DOHH2 (cell line): ENCODE results near the gene SCNN1A.
"Not testable (repeated sequence)": the region's sequence is repeated elsewhere in the genome, so short reads cannot be mapped to it uniquely, and the experiment has no call there.

ENCODE experiments used
- H3F3A ChIP-seq: fragments of 200-600 bp; sonication (generic), shearing (Covaris generic); 2 replicates; pipeline ENCODE4 v1.6.0; 2016; ENCODE audit warnings: antibody characterized with exemption, mild to moderate bottlenecking; ENCODE audit not compliant: control insufficient read depth, insufficient read depth
- H3K27ac ChIP-seq: fragments of 200-600 bp; sonication (generic); 2 replicates; pipeline ENCODE4 v1.5.1; 2014; ENCODE audit warnings: low read depth, mild to moderate bottlenecking, low read length, moderate library complexity
- H3K27me3 ChIP-seq: fragments of 200-600 bp; sonication (generic); 2 replicates; pipeline ENCODE4 v1.6.1; 2014; ENCODE audit warnings: mild to moderate bottlenecking, low read length, mixed read lengths; ENCODE audit not compliant: control insufficient read depth
- H3K36me3 ChIP-seq: fragments of 200-600 bp; sonication (generic); 2 replicates; pipeline ENCODE4 v1.6.1; 2014; ENCODE audit warnings: mild to moderate bottlenecking, low read length, moderate library complexity, mixed read lengths; ENCODE audit not compliant: control insufficient read depth
- H3K4me1 ChIP-seq: fragments of 200-600 bp; sonication (generic); 2 replicates; pipeline ENCODE4 v1.6.1; 2014; ENCODE audit warnings: mild to moderate bottlenecking, low read length, mixed read lengths; ENCODE audit not compliant: control insufficient read depth
- H3K4me2 ChIP-seq: fragments of 200-600 bp; sonication (generic); 2 replicates; pipeline ENCODE4 v1.6.0; 2014; ENCODE audit warnings: mild to moderate bottlenecking, low read length, moderate library complexity
- H3K4me3 ChIP-seq: fragments of 200-600 bp; sonication (generic); 2 replicates; pipeline ENCODE4 v1.5.1; 2014; ENCODE audit warnings: mild to moderate bottlenecking, low read length, mixed read lengths
- H3K79me2 ChIP-seq: fragments of 200-600 bp; sonication (generic); 2 replicates; pipeline ENCODE4 v1.6.1; 2014; ENCODE audit warnings: mild to moderate bottlenecking, low read length, mixed read lengths; ENCODE audit not compliant: control insufficient read depth
- H3K9me2 ChIP-seq: fragments of 200-600 bp; sonication (generic); replicated peaks from 2 replicates; pipeline ENCODE4 v1.6.1; 2014; ENCODE audit warnings: mild to moderate bottlenecking, low read length, mixed read lengths; ENCODE audit not compliant: control insufficient read depth
- H3K9me3 ChIP-seq: fragments of 200-600 bp; sonication (generic); 2 replicates; pipeline ENCODE4 v1.6.1; 2014; ENCODE audit warnings: antibody characterized with exemption, low read length, mixed read lengths; ENCODE audit not compliant: control insufficient read depth, insufficient read depth
- H4K20me1 ChIP-seq: fragments of 200-600 bp; sonication (generic); 2 replicates; pipeline ENCODE4 v1.6.0; 2014; ENCODE audit warnings: low read depth, mild to moderate bottlenecking, antibody characterized with exemption, low read length, moderate library complexity; ENCODE audit not compliant: control insufficient read depth, insufficient read depth
- EZH2phosphoT487 ChIP-seq: fragments of 200-600 bp; sonication (generic); IDR thresholded peaks from 2 replicates; pipeline ENCODE4 v1.6.1; 2017; ENCODE audit warnings: borderline replicate concordance, mild to moderate bottlenecking, antibody characterized with exemption, low read length, moderate library complexity, mixed read lengths
- TF ChIP-seq, protein P1 (sequence below): fragments of 200-600 bp; sonication (generic); IDR thresholded peaks from one replicate; pipeline ENCODE4 v1.5.1; 2014; ENCODE audit warnings: antibody characterized with exemption, mild to moderate bottlenecking, low read depth, low read length; ENCODE audit not compliant: poor library complexity, severe bottlenecking

SCNN1A gene

GRCh38 chr12:6346942-6347341 is 28.4 kb downstream of the SCNN1A start:
- no peak overlapping the region for H3K27ac ChIP-seq
- H3K4me1 ChIP-seq, result peaks cover 48% of the 10 kb centered on the region

DNA sequence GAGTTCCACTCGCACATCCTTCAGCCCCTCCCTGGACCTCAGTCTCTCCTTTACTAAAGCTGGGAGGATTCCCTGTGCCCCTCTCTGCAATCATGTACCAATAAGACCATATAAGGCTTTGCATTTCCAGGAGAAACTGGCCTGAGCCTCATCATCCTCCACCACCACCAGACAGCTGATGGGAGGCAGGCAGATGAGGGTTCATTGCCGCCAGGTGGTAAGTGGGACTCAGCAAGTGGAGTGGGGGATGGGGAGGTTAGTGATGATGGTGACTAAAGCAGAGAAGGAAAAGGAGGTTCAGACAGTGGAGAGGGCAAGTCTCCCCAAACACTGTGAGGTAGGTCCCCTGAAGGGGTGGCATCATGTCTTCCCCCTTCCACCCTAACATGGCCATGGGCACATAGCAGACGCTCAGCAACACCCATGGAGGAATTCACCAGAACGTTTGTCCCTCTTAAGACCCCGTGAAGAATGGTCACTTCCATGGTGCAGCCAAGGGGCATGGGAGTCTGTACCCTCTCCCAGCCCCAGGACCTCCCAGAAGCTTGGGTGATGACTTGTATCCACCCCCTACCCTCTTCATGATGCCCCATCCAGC is 29.0 kb downstream of the SCNN1A start:
- Histone ChIP-seq H3K4me2 (0 out of 2 replicates have a peak overlapping the region, but pooled peaks have one; percentile 15), H3K9me3 (no peaks in the 10 kb centered on the region), H3K36me3 (peaks cover 5% of the 10 kb centered on the region), H3F3A (no peaks in the 10 kb centered on the region), H3K9me2 (no peaks in the 10 kb centered on the region), H3K4me3 (no peak overlapping the region), H3K4me1 (peaks cover 43% of the 10 kb centered on the region), H4K20me1 (no peaks in the 10 kb centered on the region), H3K27ac (no peak overlapping the region), H3K79me2 (peaks cover 10% of the 10 kb centered on the region), H3K27me3 (peaks cover 9% of the 10 kb centered on the region; the same call in 1 of the 2 replicates)
- TF ChIP-seq, protein P1, sequence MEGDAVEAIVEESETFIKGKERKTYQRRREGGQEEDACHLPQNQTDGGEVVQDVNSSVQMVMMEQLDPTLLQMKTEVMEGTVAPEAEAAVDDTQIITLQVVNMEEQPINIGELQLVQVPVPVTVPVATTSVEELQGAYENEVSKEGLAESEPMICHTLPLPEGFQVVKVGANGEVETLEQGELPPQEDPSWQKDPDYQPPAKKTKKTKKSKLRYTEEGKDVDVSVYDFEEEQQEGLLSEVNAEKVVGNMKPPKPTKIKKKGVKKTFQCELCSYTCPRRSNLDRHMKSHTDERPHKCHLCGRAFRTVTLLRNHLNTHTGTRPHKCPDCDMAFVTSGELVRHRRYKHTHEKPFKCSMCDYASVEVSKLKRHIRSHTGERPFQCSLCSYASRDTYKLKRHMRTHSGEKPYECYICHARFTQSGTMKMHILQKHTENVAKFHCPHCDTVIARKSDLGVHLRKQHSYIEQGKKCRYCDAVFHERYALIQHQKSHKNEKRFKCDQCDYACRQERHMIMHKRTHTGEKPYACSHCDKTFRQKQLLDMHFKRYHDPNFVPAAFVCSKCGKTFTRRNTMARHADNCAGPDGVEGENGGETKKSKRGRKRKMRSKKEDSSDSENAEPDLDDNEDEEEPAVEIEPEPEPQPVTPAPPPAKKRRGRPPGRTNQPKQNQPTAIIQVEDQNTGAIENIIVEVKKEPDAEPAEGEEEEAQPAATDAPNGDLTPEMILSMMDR, result no peak
- no peak for TF ChIP-seq EZH2phosphoT487

More at GRCh38 chr12:6346942-6347341, 28.4 kb downstream of the SCNN1A start:
- no peaks in the 10 kb centered on the region for H3K9me2 ChIP-seq
- peaks cover 4% of the 10 kb centered on the region for H3K79me2 ChIP-seq
- peaks cover under 1% of the 10 kb centered on the region; the same call in 1 of the 2 replicates for H3F3A ChIP-seq
- H3K27me3 ChIP-seq, result peaks cover 9% of the 10 kb centered on the region; the same call in 1 of the 2 replicates
- no peaks in the 10 kb centered on the region for H3K36me3 ChIP-seq
- no peaks in the 10 kb centered on the region for H3K9me3 ChIP-seq
- H3K4me2 ChIP-seq, result no peak overlapping the region
- TF ChIP-seq, protein P1, result no peak
- TF ChIP-seq EZH2phosphoT487, result no peak
- no peaks in the 10 kb centered on the region for H4K20me1 ChIP-seq
- no peak overlapping the region for H3K4me3 ChIP-seq

DNA sequence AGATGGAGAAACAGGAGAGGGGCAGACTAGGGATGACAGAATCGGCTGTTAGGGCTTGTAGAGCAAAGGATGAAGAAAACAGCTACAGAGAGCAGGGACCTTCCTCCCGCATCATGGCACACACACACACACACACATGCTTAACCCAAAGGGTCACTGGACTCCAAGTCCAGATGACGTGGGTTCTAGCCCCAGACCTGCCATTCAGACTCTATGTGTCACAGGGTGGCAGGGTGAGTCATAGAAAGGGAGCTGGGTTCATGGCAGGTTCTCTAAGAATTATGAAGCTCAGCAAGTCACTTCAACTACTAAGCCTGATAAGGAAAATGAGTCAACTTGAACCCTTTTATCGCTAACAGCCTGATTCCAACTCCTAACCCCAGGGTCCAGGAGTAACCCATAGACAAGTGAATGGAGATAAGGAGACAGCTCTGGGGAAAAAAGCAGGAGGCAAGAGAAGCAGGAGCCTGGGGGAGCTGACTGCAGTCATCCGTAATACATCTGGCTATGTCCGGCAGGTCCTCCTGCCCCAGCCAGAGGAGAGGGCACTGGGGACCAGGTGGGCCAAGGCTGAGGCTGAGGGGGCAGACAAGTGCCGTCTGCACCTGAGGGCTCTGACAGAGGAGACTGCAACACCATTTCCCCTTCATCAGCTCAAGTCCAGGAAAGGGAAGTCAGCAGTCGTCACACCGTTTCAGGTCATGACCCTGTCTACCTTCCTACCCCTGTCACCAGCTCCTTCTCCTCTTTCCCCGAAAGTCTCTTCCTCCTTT is 29.9 kb downstream of the SCNN1A start:
- H3F3A ChIP-seq, result no peaks in the 10 kb centered on the region
- no peaks in the 10 kb centered on the region for H3K9me3 ChIP-seq
- peaks cover 37% of the 10 kb centered on the region for H3K4me1 ChIP-seq
- H3K27me3 ChIP-seq, result peaks cover 9% of the 10 kb centered on the region; the same call in 1 of the 2 replicates
- no peak for TF ChIP-seq EZH2phosphoT487
- TF ChIP-seq, protein P1, result no peak
- H4K20me1 ChIP-seq, result no peaks in the 10 kb centered on the region
- no peak overlapping the region for H3K4me3 ChIP-seq
- peaks cover 12% of the 10 kb centered on the region for H3K36me3 ChIP-seq
- H3K79me2 ChIP-seq, result peaks cover 18% of the 10 kb centered on the region
- no peaks in the 10 kb centered on the region for H3K9me2 ChIP-seq
- H3K4me2 ChIP-seq, result peak overlapping the region; percentile 15; the same call in 1 of the 2 replicates
- H3K27ac ChIP-seq, result no peak overlapping the region

- Histone ChIP-seq H3K4me1 (peaks cover 51% of the 10 kb centered on the region), H3K36me3 (peaks cover 22% of the 10 kb centered on the region), H3K79me2 (peaks cover 32% of the 10 kb centered on the region)
- H3F3A ChIP-seq, H3K4me3 ChIP-seq, H4K20me1 ChIP-seq, H3K4me2 ChIP-seq, H3K9me3 ChIP-seq, H3K27ac ChIP-seq, H3K9me2 ChIP-seq, H3K27me3 ChIP-seq: not testable (repeated sequence)
Measured at GRCh38 chr12:6344101-6344660, 31.2 kb downstream of the SCNN1A start.
